KOPT-K1 (cell line): ENCODE data around the gene IRX4.

Experiments used
- H3K27ac ChIP-seq: fragments of 200-600 bp; sonication (generic); 2 replicates; pipeline ENCODE4 v1.5.1; 2016; ENCODE audit warnings: antibody characterized with exemption, mild to moderate bottlenecking, low read depth, low read length; ENCODE audit not compliant: poor library complexity, severe bottlenecking
- H3K36me3 ChIP-seq: fragments of 200-600 bp; sonication (generic); 2 replicates; pipeline ENCODE4 v1.5.1; 2017; ENCODE audit warnings: antibody characterized with exemption, mild to moderate bottlenecking, low read length, moderate library complexity; ENCODE audit not compliant: insufficient read depth
- H3K9me3 ChIP-seq: fragments of 200-600 bp; sonication (generic); 2 replicates; pipeline ENCODE4 v1.5.1; 2017; ENCODE audit warnings: antibody characterized with exemption, low read length, mild to moderate bottlenecking; ENCODE audit not compliant: insufficient read depth, poor library complexity, severe bottlenecking

IRX4 gene

DNA sequence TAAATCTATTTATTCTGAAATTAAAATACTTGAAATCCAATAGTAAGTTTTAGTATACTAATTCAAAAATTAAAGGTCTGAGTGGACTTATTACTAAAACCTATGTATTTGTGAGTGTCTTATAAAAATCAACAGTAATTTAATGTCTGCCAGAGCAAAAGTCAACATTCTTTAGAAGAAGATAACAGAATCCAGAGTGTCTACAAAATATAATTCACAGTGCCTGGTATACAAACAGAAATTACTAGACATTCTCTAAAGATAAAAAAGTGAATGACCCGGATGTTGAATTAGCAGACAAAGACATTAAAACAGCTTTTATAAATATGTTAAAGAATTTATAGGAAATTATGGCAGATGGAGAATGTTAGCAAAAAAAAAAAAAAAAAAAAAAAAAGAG is 22.4 kb upstream of the IRX4 start:
- no peaks in the 10 kb centered on the region for H3K36me3 ChIP-seq

DNA sequence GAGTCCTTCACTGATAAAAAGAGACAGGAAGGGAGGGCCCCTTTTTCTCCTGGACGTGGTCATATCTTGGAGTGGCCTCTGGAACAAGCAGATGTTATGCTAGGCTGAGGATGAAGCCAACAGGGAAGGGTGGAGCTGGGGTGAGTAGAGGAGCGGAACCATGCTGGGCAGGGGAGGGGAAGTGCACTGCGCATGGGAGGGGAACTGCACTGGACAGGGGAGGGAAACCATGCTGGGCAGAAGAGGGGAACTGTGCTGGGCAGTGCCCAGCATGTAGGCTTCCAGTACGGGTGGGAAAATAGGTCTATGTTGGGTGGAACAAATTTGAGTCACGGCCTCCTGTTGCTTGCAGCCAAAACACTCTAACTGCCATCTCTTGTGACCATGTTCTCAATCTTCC is 19.3 kb upstream of the IRX4 start:
- Histone ChIP-seq H3K27ac (no peak overlapping the region), H3K9me3 (peaks cover 33% of the 10 kb centered on the region), H3K36me3 (no peaks in the 10 kb centered on the region)

More for the DNA sequence above, 22.4 kb upstream of the IRX4 start:
- Histone ChIP-seq H3K9me3 (peaks cover 33% of the 10 kb centered on the region), H3K27ac (no peak overlapping the region)

DNA sequence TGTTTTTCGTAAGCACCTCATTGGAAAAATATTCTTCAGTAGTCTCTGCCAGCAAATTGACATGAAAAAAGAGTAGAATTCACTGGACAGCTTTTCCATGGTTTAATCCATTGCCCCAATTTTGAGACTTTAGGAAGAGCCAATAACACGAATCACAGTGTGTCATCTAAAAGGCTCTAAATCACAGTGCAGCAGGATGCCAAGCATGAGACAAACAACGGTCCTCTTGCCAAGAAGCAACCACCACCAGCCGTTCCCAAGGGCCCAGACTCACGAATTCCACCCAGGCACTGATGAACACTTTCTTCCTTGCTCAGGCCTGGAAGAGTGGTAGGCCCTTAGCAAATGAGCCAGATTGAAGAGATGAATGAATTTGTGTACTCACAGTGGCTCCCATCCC is 18.3 kb upstream of the IRX4 start:
- H3K27ac ChIP-seq, result no peak overlapping the region
- H3K36me3 ChIP-seq, result no peaks in the 10 kb centered on the region
- peaks cover 33% of the 10 kb centered on the region for H3K9me3 ChIP-seq

DNA sequence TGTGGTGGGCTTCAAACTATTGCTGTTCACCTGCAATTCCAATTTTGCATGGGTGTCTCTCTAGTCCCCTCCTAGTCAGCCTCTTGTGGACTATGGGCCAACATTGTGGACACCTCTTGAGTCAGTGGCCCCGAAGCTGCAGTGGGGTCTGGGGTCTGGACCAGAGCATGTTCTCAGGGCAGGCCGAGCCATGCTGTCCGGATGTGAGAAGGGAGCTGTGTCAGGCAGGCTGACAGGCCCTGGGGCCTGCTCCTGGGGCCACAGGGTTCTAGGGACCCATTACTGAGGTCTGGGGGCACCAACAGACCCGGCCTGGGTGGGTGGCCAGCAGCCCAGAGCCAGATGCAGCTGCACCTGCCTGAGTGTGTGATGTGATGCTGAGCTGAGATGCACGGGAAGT is 16.5 kb upstream of the IRX4 start:
- no peaks in the 10 kb centered on the region for H3K36me3 ChIP-seq
- H3K27ac ChIP-seq, result no peak overlapping the region
- H3K9me3 ChIP-seq, result peaks cover 16% of the 10 kb centered on the region

DNA sequence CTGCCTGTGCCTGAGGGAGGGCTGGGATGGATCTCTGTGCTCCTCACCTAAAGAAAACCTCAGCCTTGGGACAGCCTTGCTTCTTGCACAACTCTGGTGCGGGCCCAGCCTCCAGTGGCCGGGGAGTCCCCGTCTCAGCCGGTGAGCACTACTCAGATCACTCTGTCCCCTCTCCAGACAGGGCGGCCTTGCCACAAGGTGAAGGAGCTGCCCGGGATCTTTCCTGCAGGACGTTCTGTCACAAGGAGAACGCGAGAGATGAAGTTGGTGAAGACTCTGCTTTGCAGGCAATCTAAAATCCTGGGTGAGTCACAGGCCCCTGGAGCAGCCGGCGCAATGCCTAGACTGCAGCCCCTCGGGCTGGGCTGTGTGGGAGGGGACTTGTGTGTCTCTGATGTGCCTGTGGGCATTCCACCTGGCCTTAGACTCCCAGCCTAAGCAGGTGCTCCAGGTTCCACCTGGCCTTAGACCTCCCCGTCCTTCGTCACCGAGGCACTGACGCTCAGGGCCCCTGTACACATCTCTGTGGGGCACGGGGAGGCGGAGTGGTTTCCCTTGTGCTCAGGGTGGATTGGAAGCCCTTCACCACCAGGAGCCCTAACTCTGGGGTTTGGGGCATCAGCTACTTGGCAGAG is 15.2 kb upstream of the IRX4 start:
- Histone ChIP-seq H3K36me3 (no peaks in the 10 kb centered on the region), H3K27ac (no peak overlapping the region), H3K9me3 (peaks cover 9% of the 10 kb centered on the region)

DNA sequence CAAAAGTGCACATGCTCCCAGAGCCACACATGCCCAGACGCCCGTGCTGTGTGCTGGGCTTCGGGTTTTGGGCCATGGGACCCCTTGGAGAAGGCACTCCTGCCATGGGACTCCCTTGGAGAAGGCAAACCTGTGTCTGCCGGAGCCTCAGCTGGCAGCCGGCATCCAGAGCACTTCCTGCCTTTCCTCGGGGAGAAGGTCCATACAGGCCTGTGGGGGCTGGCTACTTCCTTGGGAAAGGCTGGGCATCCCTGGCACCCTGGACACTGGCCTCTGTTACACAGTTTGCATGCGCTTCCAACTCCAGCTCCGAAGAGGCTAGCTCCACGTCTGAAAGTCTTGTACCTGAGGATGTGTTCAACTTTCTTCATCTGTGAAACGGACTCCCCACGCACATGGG is 14.7 kb upstream of the IRX4 start:
- Histone ChIP-seq H3K9me3 (peaks cover 9% of the 10 kb centered on the region), H3K36me3 (no peaks in the 10 kb centered on the region), H3K27ac (no peak overlapping the region)

DNA sequence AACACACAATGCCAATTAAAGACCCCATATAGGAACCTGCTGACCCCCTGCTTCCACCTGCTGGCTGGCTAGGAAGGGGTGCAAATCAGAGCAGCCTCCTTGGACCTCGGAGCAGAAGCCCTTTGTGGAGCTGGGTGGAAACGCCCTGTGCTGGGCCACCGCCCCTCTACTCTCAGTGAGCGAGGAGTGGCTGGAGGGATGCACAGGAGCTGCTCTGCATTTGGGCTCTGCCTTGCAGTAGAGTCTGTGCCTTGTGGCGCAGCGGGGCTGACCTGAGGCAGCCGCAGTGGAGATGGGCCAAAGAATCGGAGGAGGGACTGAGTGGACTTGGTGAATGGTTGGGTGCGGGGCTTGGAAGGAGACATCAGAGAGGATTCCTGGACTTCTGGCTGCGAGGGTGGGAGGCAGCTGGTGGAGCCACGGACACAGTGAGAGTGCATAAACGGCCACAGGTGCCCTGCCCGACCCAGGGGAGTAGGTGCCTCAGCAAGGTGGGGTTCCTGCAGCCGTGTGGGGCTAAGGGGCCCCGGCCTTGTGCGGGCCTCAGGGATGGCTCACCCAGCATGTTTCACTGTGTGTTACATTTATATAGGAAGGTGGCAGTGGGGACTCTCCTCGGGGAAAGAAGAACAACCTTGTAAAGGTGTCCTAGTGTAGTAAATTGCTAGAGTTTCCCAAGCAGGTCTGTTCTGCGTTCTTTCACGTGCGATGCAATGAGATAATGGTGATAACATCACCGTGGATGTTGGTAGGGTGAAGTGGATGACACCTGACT is 14.1 kb upstream of the IRX4 start:
- Histone ChIP-seq H3K27ac (no peak overlapping the region), H3K9me3 (peaks cover 7% of the 10 kb centered on the region), H3K36me3 (no peaks in the 10 kb centered on the region)

DNA sequence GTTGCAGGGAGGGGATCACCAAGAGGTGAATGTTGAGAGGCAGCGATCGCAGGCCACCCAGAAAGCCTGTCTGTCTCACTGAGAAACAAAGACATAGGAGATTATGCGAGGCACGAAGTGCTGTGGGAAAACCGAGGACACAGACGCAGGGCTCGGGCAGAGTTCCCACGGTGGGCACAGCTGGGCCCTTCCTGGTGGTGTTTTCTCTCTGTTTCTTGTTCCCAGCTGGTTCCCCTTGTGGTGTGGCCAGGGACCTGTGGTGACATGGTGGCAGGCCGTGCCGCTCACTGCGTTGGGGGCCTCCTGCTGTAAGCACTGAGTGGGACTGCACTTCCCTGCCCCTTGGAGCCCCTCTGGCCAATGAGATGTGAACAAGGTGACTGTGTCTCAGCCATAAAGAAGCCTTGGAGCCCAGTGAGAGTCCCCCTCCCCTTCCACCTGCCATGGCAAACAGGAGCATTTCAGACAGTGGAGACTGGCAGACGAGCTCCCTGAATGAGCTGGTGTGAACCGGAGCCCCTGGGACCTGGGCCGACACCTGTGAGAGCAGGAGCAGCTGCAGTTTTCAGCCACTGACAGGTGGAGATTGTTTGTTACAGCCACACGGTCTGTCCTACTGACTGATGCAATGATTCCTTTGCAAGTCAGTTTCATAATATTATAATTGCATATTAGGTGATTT is 13.2 kb upstream of the IRX4 start:
- H3K27ac ChIP-seq, result no peak overlapping the region
- H3K36me3 ChIP-seq, result no peaks in the 10 kb centered on the region
- H3K9me3 ChIP-seq, result no peaks in the 10 kb centered on the region

DNA sequence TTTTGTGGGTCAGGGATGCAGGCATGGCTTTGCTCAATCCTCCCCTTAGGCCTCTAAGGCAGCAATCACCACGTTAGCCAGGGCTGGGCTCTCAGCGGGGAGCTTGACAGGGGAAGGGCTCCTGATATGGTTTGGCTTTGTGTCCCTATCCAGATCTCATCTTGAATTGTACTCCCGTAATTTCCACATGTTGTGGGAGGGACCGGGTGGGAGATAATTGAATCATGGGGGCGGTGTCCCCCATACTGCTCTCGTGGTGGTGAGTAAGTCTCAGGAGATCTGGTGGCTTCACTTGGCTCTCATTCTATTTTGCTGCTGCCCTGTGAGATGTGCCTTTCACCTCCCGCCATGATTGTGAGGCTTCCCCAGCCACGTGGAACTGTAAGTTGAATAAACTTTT is 11.5 kb upstream of the IRX4 start:
- no peaks in the 10 kb centered on the region for H3K36me3 ChIP-seq
- no peaks in the 10 kb centered on the region for H3K9me3 ChIP-seq
- H3K27ac ChIP-seq, result no peak overlapping the region

DNA sequence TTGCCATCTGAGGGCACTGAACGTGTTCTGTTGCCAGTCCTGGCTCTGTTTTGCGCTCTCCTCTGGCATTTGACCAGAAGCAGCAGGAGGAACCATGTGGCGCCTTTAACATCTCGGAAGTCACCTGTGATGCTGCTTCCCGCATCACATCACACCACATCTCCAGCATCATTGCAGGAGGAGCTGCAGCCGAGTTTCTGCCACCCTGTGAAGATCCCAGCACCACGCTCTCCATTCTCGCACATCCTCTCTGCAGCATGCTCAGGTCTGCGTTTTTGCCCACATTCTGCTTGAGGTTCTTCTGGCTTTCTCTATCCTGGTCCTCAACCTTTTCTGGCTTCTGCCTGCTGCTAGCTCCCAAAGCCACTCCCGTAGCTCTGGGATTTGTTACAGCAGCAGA is 11.0 kb upstream of the IRX4 start:
- no peaks in the 10 kb centered on the region for H3K36me3 ChIP-seq
- no peak overlapping the region for H3K27ac ChIP-seq

DNA sequence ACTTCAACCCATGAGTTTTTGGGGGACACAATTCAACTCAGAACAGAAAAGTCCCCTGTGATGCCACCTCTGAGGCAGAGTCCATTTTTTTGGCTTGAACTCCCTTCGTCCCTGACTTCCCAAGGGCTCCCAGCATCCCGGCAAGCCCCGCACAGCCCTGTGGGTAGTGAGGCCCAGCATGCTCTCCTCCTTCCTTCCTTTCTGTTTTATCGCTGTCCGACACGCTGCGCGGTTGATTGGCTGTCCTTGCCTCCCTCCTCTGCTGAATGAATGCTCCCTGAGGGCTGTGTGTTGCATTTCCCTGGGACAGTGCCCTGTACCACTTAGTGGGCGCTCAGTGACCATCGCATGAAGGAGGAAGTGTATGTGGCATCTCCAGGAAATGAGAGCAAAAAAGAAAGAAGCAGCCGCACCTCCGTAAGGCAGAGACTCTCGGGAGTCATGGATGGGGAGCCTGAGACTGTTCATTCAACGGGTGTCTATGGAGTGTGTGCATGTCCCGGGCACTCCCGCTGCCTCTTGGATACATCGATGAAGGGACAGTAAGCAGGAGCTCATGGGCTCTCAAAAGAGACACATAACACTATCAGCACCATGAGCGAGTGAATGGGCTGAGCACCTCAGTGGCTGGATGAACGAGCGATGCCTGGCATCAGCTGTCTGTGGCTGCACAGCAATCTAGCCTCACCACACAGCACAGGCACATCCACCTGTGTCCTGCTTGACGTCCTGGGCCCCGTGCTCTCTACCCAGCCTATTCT is 10.1 kb upstream of the IRX4 start:
- no peaks in the 10 kb centered on the region for H3K9me3 ChIP-seq
- H3K27ac ChIP-seq, result no peak overlapping the region
- H3K36me3 ChIP-seq, result no peaks in the 10 kb centered on the region

More for the DNA sequence above, 11.0 kb upstream of the IRX4 start:
- H3K9me3 ChIP-seq, result no peaks in the 10 kb centered on the region

DNA sequence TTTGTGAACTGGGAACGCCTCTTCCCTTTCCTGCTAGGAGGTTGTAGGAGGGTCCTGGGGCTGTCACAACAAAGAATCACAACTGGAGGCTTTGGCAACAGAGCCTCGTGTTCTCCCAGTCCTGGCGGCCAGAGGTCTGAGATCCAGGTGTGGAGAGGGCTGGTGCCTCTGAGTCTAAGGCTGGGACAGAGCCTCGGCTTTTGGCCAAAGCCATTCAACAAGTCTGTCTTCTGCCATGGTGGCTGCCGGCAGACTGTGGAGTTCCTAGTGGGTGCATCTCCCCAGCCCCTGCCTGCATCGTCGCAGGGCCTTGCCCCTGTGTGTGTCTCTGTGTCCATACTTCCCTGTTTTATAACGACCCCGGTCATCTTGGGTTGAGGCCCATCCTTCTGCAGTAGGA is 9.5 kb upstream of the IRX4 start:
- Histone ChIP-seq H3K36me3 (no peaks in the 10 kb centered on the region), H3K9me3 (no peaks in the 10 kb centered on the region), H3K27ac (no peak overlapping the region)

DNA sequence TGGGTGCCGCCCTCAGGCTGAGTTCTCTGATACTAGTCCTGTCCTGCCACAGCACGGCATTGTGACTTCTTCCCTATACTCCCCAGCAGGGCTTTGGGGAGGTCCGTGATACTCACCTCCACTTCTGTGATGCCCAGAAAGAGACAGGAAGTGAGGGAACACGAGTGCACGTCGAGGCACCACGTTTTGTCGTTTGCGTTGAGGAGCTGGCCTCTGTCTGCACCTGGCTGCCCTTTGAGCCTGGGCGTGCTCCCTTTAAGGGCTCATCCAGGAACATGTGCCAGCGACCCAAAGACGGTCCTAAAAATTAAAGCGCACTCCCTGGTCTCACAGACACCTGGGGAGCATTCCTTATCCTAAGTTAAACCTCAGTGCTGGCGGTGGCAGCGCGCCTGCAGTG is 8.7 kb upstream of the IRX4 start:
- H3K9me3 ChIP-seq, result peaks cover 2% of the 10 kb centered on the region
- H3K36me3 ChIP-seq, result no peaks in the 10 kb centered on the region
- H3K27ac ChIP-seq, result no peak overlapping the region

DNA sequence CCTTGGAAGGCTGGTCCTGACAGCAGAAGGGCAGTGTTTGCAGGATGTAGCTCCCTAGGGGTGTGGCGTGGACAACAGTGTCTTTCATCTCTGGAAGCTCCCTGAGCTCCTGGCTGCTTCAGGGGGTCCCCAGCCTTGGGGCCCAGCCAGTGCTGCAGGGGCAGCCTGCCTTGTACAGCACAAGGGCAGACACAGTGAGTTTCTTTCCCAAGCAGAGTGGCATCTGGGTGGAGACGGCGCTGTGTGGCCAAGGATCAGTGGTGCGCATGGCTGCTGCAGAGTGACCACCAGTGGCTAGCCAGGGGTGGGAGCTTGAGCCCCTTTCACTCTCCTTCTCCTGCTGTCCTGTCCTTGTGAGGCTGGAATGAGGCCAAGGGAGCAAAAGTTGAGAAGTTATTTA is 7.6 kb upstream of the IRX4 start:
- Histone ChIP-seq H3K9me3 (peaks cover 12% of the 10 kb centered on the region), H3K27ac (no peak overlapping the region), H3K36me3 (no peaks in the 10 kb centered on the region)
